AG09319 (cell line): Measurements from ENCODE around the gene NPNT.

Experiments
- DNase-seq: peaks from one replicate; pipeline ENCODE4 v3.0.0-alpha.2; 2010; ENCODE audit warnings: low read depth; ENCODE audit errors: extremely low read depth
- CTCF ChIP-seq: IDR thresholded peaks from 2 replicates; pipeline ENCODE4 v1.5.1; 2011; ENCODE audit warnings: low read depth, mild to moderate bottlenecking, inconsistent platforms, low read length, moderate library complexity

Gene NPNT

GRCh38 chr4:105871997-105872396, 23.3 kb upstream of the NPNT start:
- TF ChIP-seq CTCF: no peak
- DNase-seq: no peak

GRCh38 chr4:105875233-105875632, 20.0 kb upstream of the NPNT start:
- no peak for TF ChIP-seq CTCF
- DNase-seq: no peak

GRCh38 chr4:105878668-105879067, 16.6 kb upstream of the NPNT start:
- no peak for TF ChIP-seq CTCF
- DNase-seq: no peak

GRCh38 chr4:105887508-105887907, 7.8 kb upstream of the NPNT start:
- no peak for DNase-seq
- TF ChIP-seq CTCF: no peak

- no peak for DNase-seq
Measured at GRCh38 chr4:105895583-105896460, 551 bp downstream of the NPNT start.

GRCh38 chr4:105896461-105896942, 1.2 kb downstream of the NPNT start:
- TF ChIP-seq CTCF: no peak
- DNase-seq: no peak

More at GRCh38 chr4:105895583-105896460, 551 bp downstream of the NPNT start:
- TF ChIP-seq CTCF: no peak

GRCh38 chr4:105896984-105897775, 1.9 kb downstream of the NPNT start:
- DNase-seq: no peak
- TF ChIP-seq CTCF: no peak
